H1 (cell line): ENCODE measurements around the gene KLF7. TPM values are rescaled to one million over a fixed set of nuclear protein-coding genes. Genes with fewer than 3 reads are reported as not detected.

Experiments used
- CTCF ChIA-PET: fragments of 300-600 bp; sonication (Branson Sonifier 250); formaldehyde crosslinking; loops from one replicate; lab custom pipeline; 2021; ENCODE audit not compliant: partially characterized antibody; lab: Charles Lee
- POLR2A ChIA-PET: fragments of 300-600 bp; sonication (Branson Sonifier 250); formaldehyde crosslinking; loops from one replicate; lab custom pipeline; 2021; ENCODE audit warnings: inconsistent platforms; ENCODE audit not compliant: partially characterized antibody; lab: Charles Lee
- DNase-seq, 2 experiments: peaks; one replicate each; pipeline versions ENCODE4 v3.0.0 to v3.0.0-alpha.2; 2010 to 2022; ENCODE audit warnings: low spot score in 2 of 2, low read depth in 1 of 2, mixed read lengths in 1 of 2
- FAIRE-seq: peaks from 2 replicates; lab custom pipeline; 2011; peaks lifted over from hg19 to GRCh38; lab: Jason Lieb, UNC
- H2AFZ ChIP-seq: 2 replicates; pipeline ENCODE4 v1.8.1; 2012; ENCODE audit warnings: low read length, inconsistent platforms
- H2AK5ac ChIP-seq: 2 replicates; pipeline ENCODE4 v1.6.1; 2013; ENCODE audit warnings: low read depth, low read length
- H2BK120ac ChIP-seq: replicated peaks from 2 replicates; pipeline ENCODE3; 2013; ENCODE audit warnings: low read depth, low read length, inconsistent platforms
- H2BK12ac ChIP-seq: 2 replicates; pipeline ENCODE4 v1.6.1; 2013; ENCODE audit warnings: low read depth, low read length
- H2BK15ac ChIP-seq: 2 replicates; pipeline ENCODE4 v1.6.1; 2013; ENCODE audit warnings: low read length
- H2BK20ac ChIP-seq: 2 replicates; pipeline ENCODE4 v1.6.1; 2013; ENCODE audit warnings: low read length
- H2BK5ac ChIP-seq: 2 replicates; pipeline ENCODE4 v1.6.1; 2013; ENCODE audit warnings: low read depth, low read length
- H3K14ac ChIP-seq: 2 replicates; pipeline ENCODE4 v1.6.1; 2013; ENCODE audit warnings: inconsistent platforms; ENCODE audit not compliant: insufficient read length
- H3K18ac ChIP-seq: 2 replicates; pipeline ENCODE4 v1.6.1; 2013; ENCODE audit warnings: low read length; ENCODE audit errors: extremely low read depth
- H3K23ac ChIP-seq: 2 replicates; pipeline ENCODE4 v1.6.1; 2013; ENCODE audit warnings: inconsistent platforms; ENCODE audit not compliant: insufficient read length
- H3K23me2 ChIP-seq: 2 replicates; pipeline ENCODE4 v1.6.1; 2013; ENCODE audit warnings: low read depth, low read length
- H3K27ac ChIP-seq: 2 replicates; pipeline ENCODE4 v1.6.1; 2011; ENCODE audit warnings: low read depth, low read length, inconsistent platforms
- H3K27me3 ChIP-seq, 4 experiments: replicated peaks in 1 of 4; 1 replicate in 1 of 4; 2 replicates in 3 of 4; pipeline versions ENCODE4 v1.6.1 to v1.8.1; 2011 to 2013; ENCODE audit warnings: low read length in 3 of 4, mild to moderate bottlenecking in 3 of 4, inconsistent platforms in 2 of 4, mixed read lengths in 2 of 4, moderate library complexity in 1 of 4; ENCODE audit not compliant: control insufficient read depth in 3 of 4, insufficient read depth in 3 of 4; ENCODE audit errors: extremely low read depth in 1 of 4
- H3K36me3 ChIP-seq, 4 experiments: 2 replicates each; pipeline versions ENCODE4 v1.6.1 to v1.8.1; 2011 to 2013; ENCODE audit warnings: mild to moderate bottlenecking in 4 of 4, low read length in 3 of 4, moderate library complexity in 2 of 4, control low read depth in 1 of 4, inconsistent platforms in 1 of 4; ENCODE audit not compliant: insufficient read depth in 4 of 4, control insufficient read depth in 2 of 4
- H3K4ac ChIP-seq: replicated peaks from 2 replicates; pipeline ENCODE3; 2013; ENCODE audit warnings: low read length, low read depth, mixed read lengths, inconsistent platforms; ENCODE audit not compliant: insufficient read length
- H3K4me1 ChIP-seq, 4 experiments: replicated peaks in 1 of 4; 1 replicate in 1 of 4; 2 replicates in 3 of 4; pipeline versions ENCODE4 v1.6.1 to v1.8.1; 2011 to 2013; ENCODE audit warnings: low read length in 3 of 4, inconsistent platforms in 2 of 4, mixed read lengths in 1 of 4; ENCODE audit not compliant: insufficient read depth in 4 of 4, control insufficient read depth in 3 of 4
- H3K4me2 ChIP-seq, 2 experiments: 2 replicates each; pipeline versions ENCODE4 v1.6.1 to v1.8.1; 2011 to 2013; ENCODE audit warnings: low read depth in 2 of 2, low read length in 2 of 2, control low read depth in 1 of 2, inconsistent platforms in 1 of 2, mild to moderate bottlenecking in 1 of 2; ENCODE audit not compliant: insufficient read depth in 1 of 2
- H3K4me3 ChIP-seq, 4 experiments: fragments of 200-600, 300-600 bp in 1 of 4; sonication (generic), shearing (Covaris generic), sonication (Bioruptor Twin) in 1 of 4; 2 replicates each; pipeline versions ENCODE4 v1.5.1 to v1.8.1; 2011 to 2016; ENCODE audit warnings: low read length in 4 of 4, low read depth in 3 of 4, control low read depth in 2 of 4, inconsistent platforms in 2 of 4, mild to moderate bottlenecking in 2 of 4, mixed read lengths in 1 of 4, moderate library complexity in 1 of 4; ENCODE audit not compliant: insufficient read depth in 2 of 4; ENCODE audit errors: extremely low read depth in 1 of 4
- H3K56ac ChIP-seq: replicated peaks from 2 replicates; pipeline ENCODE3; 2013; ENCODE audit warnings: low read depth, mild to moderate bottlenecking, mixed read lengths, low read length, inconsistent platforms; ENCODE audit not compliant: insufficient read length
- H3K79me1 ChIP-seq: 2 replicates; pipeline ENCODE4 v1.6.1; 2013; ENCODE audit warnings: low read depth, low read length, control low read depth
- H3K79me2 ChIP-seq, 2 experiments: 2 replicates each; pipeline versions ENCODE4 v1.6.1 to v1.8.1; 2012 to 2013; ENCODE audit warnings: low read length in 2 of 2, mild to moderate bottlenecking in 2 of 2, inconsistent platforms in 1 of 2; ENCODE audit not compliant: insufficient read depth in 2 of 2, control insufficient read depth in 1 of 2
- H3K9ac ChIP-seq, 4 experiments: replicated peaks in 1 of 4; 1 replicate in 1 of 4; 2 replicates in 3 of 4; pipeline versions ENCODE4 v1.6.1 to v1.8.1; 2011 to 2013; ENCODE audit warnings: low read depth in 3 of 4, low read length in 3 of 4, control low read depth in 2 of 4, mild to moderate bottlenecking in 2 of 4, moderate library complexity in 2 of 4, inconsistent platforms in 1 of 4; ENCODE audit errors: extremely low read depth in 1 of 4
- H3K9me3 ChIP-seq, 2 experiments: 2 replicates each; pipeline versions ENCODE4 v1.6.1 to v1.8.1; 2012 to 2013; ENCODE audit warnings: mild to moderate bottlenecking in 2 of 2, moderate library complexity in 2 of 2, control low read depth in 1 of 2, inconsistent platforms in 1 of 2, low read depth in 1 of 2, low read length in 1 of 2, mixed read lengths in 1 of 2; ENCODE audit not compliant: insufficient read depth in 2 of 2
- H4K20me1 ChIP-seq, 2 experiments: replicated peaks in 1 of 2; 2 replicates each; pipeline versions ENCODE3 to v1.8.1; 2011 to 2013; ENCODE audit warnings: inconsistent platforms in 2 of 2, low read length in 2 of 2, mild to moderate bottlenecking in 1 of 2; ENCODE audit not compliant: insufficient read depth in 2 of 2, control insufficient read depth in 1 of 2
- H4K5ac ChIP-seq: 2 replicates; pipeline ENCODE4 v1.6.1; 2013; ENCODE audit warnings: low read length, low read depth, mixed read lengths, inconsistent platforms; ENCODE audit not compliant: insufficient read length
- H4K8ac ChIP-seq: 2 replicates; pipeline ENCODE4 v1.8.0; 2013; ENCODE audit warnings: mild to moderate bottlenecking, moderate library complexity, low read length, inconsistent platforms; ENCODE audit not compliant: insufficient read depth; ENCODE audit errors: extremely low read depth
- H4K91ac ChIP-seq: replicated peaks from 2 replicates; pipeline ENCODE3; 2013; ENCODE audit warnings: low read length, mixed read lengths, inconsistent platforms; ENCODE audit not compliant: insufficient read length
- KDM4A ChIP-seq: IDR thresholded peaks from one replicate; pipeline ENCODE4 v1.7.1; 2012; ENCODE audit warnings: low read depth, mild to moderate bottlenecking, moderate library complexity, low read length, inconsistent platforms; ENCODE audit not compliant: severe bottlenecking
- SP1 ChIP-seq: IDR thresholded peaks from 2 replicates; pipeline ENCODE4 v1.6.1; 2011; ENCODE audit warnings: low read depth, low read length
- YY1 ChIP-seq: IDR thresholded peaks from 2 replicates; pipeline ENCODE4 v1.6.1; 2011; ENCODE audit warnings: low read depth, mild to moderate bottlenecking, low read length
- WGBS, 2 experiments: shearing (Covaris generic) in 1 of 2; methylation state at CpG; one replicate each; pipeline versions ENCODE4 v1.1.6 to v1.1.7; 2013 to 2015; ENCODE audit warnings: low lambda C conversion rate in 2 of 2, mixed read lengths in 2 of 2, inconsistent platforms in 1 of 2, low coverage in 1 of 2, missing lambda C conversion rate in 1 of 2; ENCODE audit not compliant: insufficient replicate concordance in 2 of 2, insufficient coverage in 1 of 2, insufficient read length in 1 of 2; ENCODE audit errors: extremely low coverage in 1 of 2, missing lambda C conversion rate in 1 of 2; 5-methylcytosine and 5-hydroxymethylcytosine counted together
- polyA plus RNA-seq, 7 experiments: library from polyadenylated mRNA; depleted of rRNA in 3 of 7; stranded (reverse) in 5 of 7; unstranded in 2 of 7; fragments of >200 nt in 5 of 7; fragments of 200-250 nt in 2 of 7; gene quantifications; 1 replicate in 5 of 7; 2 replicates in 1 of 7; 4 replicates in 1 of 7; pipeline versions ENCODE4 v1.2.1 to v1.2.3, GENCODE V29; 2011 to 2013; ENCODE audit warnings: missing spikeins in 2 of 7, mixed read lengths in 2 of 7
- total RNA-seq: library from RNA; stranded (reverse); fragmentation: NEBNext Ultra II Directional; extraction: Animal tissue kit (Norgen Biotek cat#: 25700); gene quantifications from 2 replicates; pipeline ENCODE4 v1.2.1, GENCODE V29; 2021

Gene KLF7
- total and polyA plus RNA-seq, 2 of the 8 experiments (the other 6 are each of a cell fraction or from before 2014, with no cell fraction given), result 9.6 to 23.3 TPM

GRCh38 chr2:207182911-207183310, 17.2 kb upstream of the KLF7 start:
- H3K56ac ChIP-seq, result no peak overlapping the region
- TF ChIP-seq SP1 (no peak), YY1 (no peak), KDM4A (no peak)
- H2AFZ ChIP-seq, result no peak overlapping the region
- H3K14ac ChIP-seq, result no peak overlapping the region
- no peaks in the 10 kb centered on the region for H3K23me2 ChIP-seq
- H3K36me3 ChIP-seq, result no peaks in the 10 kb centered on the region
- H4K20me1 ChIP-seq, result no peaks in the 10 kb centered on the region
- no peak overlapping the region for H3K23ac ChIP-seq
- no peak overlapping the region for H3K4me3 ChIP-seq
- H3K18ac ChIP-seq, result no peak overlapping the region
- no peak overlapping the region for H2BK15ac ChIP-seq
- H3K9ac ChIP-seq, result no peak overlapping the region
- CTCF ChIA-PET, result no interaction called here
- H3K27me3 ChIP-seq, result no peaks in the 10 kb centered on the region
- H3K79me2 ChIP-seq, result no peaks in the 10 kb centered on the region
- H3K9me3 ChIP-seq, result no peaks in the 10 kb centered on the region
- WGBS, 2 experiments, result 90% methylated on average over 2 of the region's 2 CpGs; no CpG with 5 or more reads in 1 of the 2 experiments
- H3K4me1 ChIP-seq, result no peaks in the 10 kb centered on the region
- no peaks in the 10 kb centered on the region for H3K79me1 ChIP-seq
- POLR2A ChIA-PET, result no interaction called here
- FAIRE-seq (no peak), DNase-seq (no peak)
- H3K4ac ChIP-seq, result no peak overlapping the region
- H4K8ac ChIP-seq, result no peak overlapping the region
- no peak overlapping the region for H3K27ac ChIP-seq
- no peak overlapping the region for H2AK5ac ChIP-seq
- no peak overlapping the region for H2BK120ac ChIP-seq
- no peak overlapping the region for H2BK5ac ChIP-seq
- no peak overlapping the region for H4K5ac ChIP-seq
- H2BK12ac ChIP-seq, result no peak overlapping the region
- no peak overlapping the region for H4K91ac ChIP-seq
- no peak overlapping the region for H2BK20ac ChIP-seq
- no peak overlapping the region for H3K4me2 ChIP-seq
